ENCODE measurements around the gene WLS.

Gene WLS

GRCh38 chr1:68103884-68104554 lies 128.3 kb downstream of the WLS start:
- Histone ChIP-seq H3K36me3 (ENCODE audit: insufficient read depth, insufficient read length, low read length) (no peaks in the 10 kb centered on the region), H3K4me3 (ENCODE audit: insufficient read length, low read depth) (no peak overlapping the region), H3K9me3 (ENCODE audit: insufficient read depth, low read length) (no peaks in the 10 kb centered on the region), H3K9ac (ENCODE audit: insufficient read length, low read depth) (no peak overlapping the region), H3K27me3 (ENCODE audit: insufficient read depth, insufficient read length) (no peaks in the 10 kb centered on the region), H3K4me1 (ENCODE audit: insufficient read depth, insufficient read length) (no peaks in the 10 kb centered on the region)
- no peak for DNase-seq (ENCODE audit: low read depth, low spot score)
- no peak for TF ChIP-seq ZNF274 (IDR thresholded peaks at IDR 0.05; ENCODE audit: low read depth, low read length)
- TF ChIP-seq YY1 (IDR thresholded peaks at IDR 0.05; ENCODE audit: insufficient read depth, insufficient read length): no peak
- TF ChIP-seq SUZ12 (IDR thresholded peaks at IDR 0.05; ENCODE audit: extremely low read depth, insufficient read depth, insufficient read length): no peak

GRCh38 chr1:68103011-68103545 lies 129.2 kb downstream of the WLS start:
- H3K36me3 ChIP-seq (ENCODE audit: insufficient read depth, insufficient read length, low read length): no peaks in the 10 kb centered on the region
- no peak overlapping the region for H3K4me3 ChIP-seq (ENCODE audit: insufficient read length, low read depth)
- no peak for DNase-seq (ENCODE audit: low read depth, low spot score)
- no peaks in the 10 kb centered on the region for H3K9me3 ChIP-seq (ENCODE audit: insufficient read depth, low read length)
- H3K27me3 ChIP-seq (ENCODE audit: insufficient read depth, insufficient read length): no peaks in the 10 kb centered on the region
- TF ChIP-seq YY1 (IDR thresholded peaks at IDR 0.05; ENCODE audit: insufficient read depth, insufficient read length): no peak
- TF ChIP-seq ZNF274 (IDR thresholded peaks at IDR 0.05; ENCODE audit: low read depth, low read length): no peak
- H3K4me1 ChIP-seq (ENCODE audit: insufficient read depth, insufficient read length): no peaks in the 10 kb centered on the region
- H3K9ac ChIP-seq (ENCODE audit: insufficient read length, low read depth): no peak overlapping the region

DNA sequence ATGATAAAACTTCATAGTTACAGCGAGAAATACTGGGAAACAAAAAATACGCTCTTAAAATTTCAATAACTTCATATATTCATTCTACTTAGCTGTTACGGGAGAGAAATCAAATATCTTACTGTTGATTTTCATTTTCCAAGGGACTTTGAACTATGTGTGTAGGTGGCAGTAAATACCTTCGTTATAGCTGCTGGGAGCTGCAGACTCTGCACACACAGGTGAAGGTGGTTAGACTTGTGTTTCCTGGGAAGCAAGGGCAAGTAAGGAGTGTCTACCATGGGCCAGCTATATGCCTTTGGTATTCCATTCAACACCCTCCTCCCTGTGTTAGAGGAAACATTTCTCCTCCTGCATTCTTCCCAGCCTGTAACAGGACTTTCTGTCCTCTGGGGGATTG lies 130.5 kb downstream of the WLS start:
- H3K36me3 ChIP-seq (ENCODE audit: insufficient read depth, insufficient read length, low read length): no peaks in the 10 kb centered on the region
- no peak overlapping the region for H3K4me3 ChIP-seq (ENCODE audit: insufficient read length, low read depth)
- no peak overlapping the region for H3K9ac ChIP-seq (ENCODE audit: insufficient read length, low read depth)
- DNase-seq (ENCODE audit: low read depth, low spot score): no peak
- H3K9me3 ChIP-seq (ENCODE audit: insufficient read depth, low read length): no peaks in the 10 kb centered on the region
- no peaks in the 10 kb centered on the region for H3K4me1 ChIP-seq (ENCODE audit: insufficient read depth, insufficient read length)
- TF ChIP-seq ZNF274 (IDR thresholded peaks at IDR 0.05; ENCODE audit: low read depth, low read length): no peak
- TF ChIP-seq SUZ12 (IDR thresholded peaks at IDR 0.05; ENCODE audit: extremely low read depth, insufficient read depth, insufficient read length): no peak
- TF ChIP-seq YY1 (IDR thresholded peaks at IDR 0.05; ENCODE audit: insufficient read depth, insufficient read length): no peak
- H3K27me3 ChIP-seq (ENCODE audit: insufficient read depth, insufficient read length): no peaks in the 10 kb centered on the region

GRCh38 chr1:68100571-68100970 lies 131.8 kb downstream of the WLS start:
- H3K27me3 ChIP-seq (ENCODE audit: insufficient read depth, insufficient read length): no peaks in the 10 kb centered on the region

DNA sequence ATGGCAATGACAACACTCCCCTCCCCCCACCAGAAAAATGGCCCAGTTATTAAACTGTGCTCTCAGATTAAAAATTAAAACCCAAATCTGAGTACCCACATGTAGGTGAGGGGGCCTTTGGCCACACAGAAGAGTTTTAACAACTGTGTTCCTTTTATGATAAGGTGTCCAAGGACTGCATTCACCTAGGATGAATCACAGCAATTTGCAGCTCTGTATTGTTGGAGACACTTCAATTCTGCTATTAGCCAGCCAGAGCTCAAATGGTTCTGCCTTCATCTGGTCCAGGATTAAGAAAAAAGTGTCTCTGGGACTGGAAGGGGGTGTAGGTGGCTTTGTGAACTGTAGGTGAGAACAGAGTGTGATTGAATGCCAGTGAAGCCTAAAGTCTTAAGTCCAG lies 138.6 kb downstream of the WLS start:
- TF ChIP-seq SUZ12 (IDR thresholded peaks at IDR 0.05; ENCODE audit: extremely low read depth, insufficient read depth, insufficient read length): no peak
- TF ChIP-seq ZNF274 (IDR thresholded peaks at IDR 0.05; ENCODE audit: low read depth, low read length): no peak
- no peak for TF ChIP-seq YY1 (IDR thresholded peaks at IDR 0.05; ENCODE audit: insufficient read depth, insufficient read length)
- H3K9me3 ChIP-seq (ENCODE audit: insufficient read depth, low read length): peaks cover 7% of the 10 kb centered on the region; the same call in 1 of the 2 replicates
- no peak overlapping the region for H3K9ac ChIP-seq (ENCODE audit: insufficient read length, low read depth)
- H3K4me3 ChIP-seq (ENCODE audit: insufficient read length, low read depth): no peak overlapping the region
- H3K36me3 ChIP-seq (ENCODE audit: insufficient read depth, insufficient read length, low read length): no peaks in the 10 kb centered on the region
- no peaks in the 10 kb centered on the region for H3K27me3 ChIP-seq (ENCODE audit: insufficient read depth, insufficient read length)
- no peak for DNase-seq (ENCODE audit: low read depth, low spot score)
- no peaks in the 10 kb centered on the region for H3K4me1 ChIP-seq (ENCODE audit: insufficient read depth, insufficient read length)

More at GRCh38 chr1:68100571-68100970, 131.8 kb downstream of the WLS start:
- H3K4me1 ChIP-seq (ENCODE audit: insufficient read depth, insufficient read length): no peaks in the 10 kb centered on the region
- H3K9me3 ChIP-seq (ENCODE audit: insufficient read depth, low read length): no peaks in the 10 kb centered on the region
- no peaks in the 10 kb centered on the region for H3K36me3 ChIP-seq (ENCODE audit: insufficient read depth, insufficient read length, low read length)
- DNase-seq (ENCODE audit: low read depth, low spot score): no peak
- no peak overlapping the region for H3K9ac ChIP-seq (ENCODE audit: insufficient read length, low read depth)
- H3K4me3 ChIP-seq (ENCODE audit: insufficient read length, low read depth): no peak overlapping the region
- TF ChIP-seq SUZ12 (IDR thresholded peaks at IDR 0.05; ENCODE audit: extremely low read depth, insufficient read depth, insufficient read length) (no peak), YY1 (IDR thresholded peaks at IDR 0.05; ENCODE audit: insufficient read depth, insufficient read length) (no peak), ZNF274 (IDR thresholded peaks at IDR 0.05; ENCODE audit: low read depth, low read length) (no peak)

- no peak for DNase-seq (ENCODE audit: low read depth, low spot score)
- H3K36me3 ChIP-seq (ENCODE audit: insufficient read depth, insufficient read length, low read length): no peaks in the 10 kb centered on the region
- H3K27me3 ChIP-seq (ENCODE audit: insufficient read depth, insufficient read length): no peaks in the 10 kb centered on the region
- no peaks in the 10 kb centered on the region for H3K4me1 ChIP-seq (ENCODE audit: insufficient read depth, insufficient read length)
- H3K9me3 ChIP-seq (ENCODE audit: insufficient read depth, low read length): 0 out of 2 replicates have a peak, but pooled peaks cover 9% of the 10 kb centered on the region
- TF ChIP-seq SUZ12 (IDR thresholded peaks at IDR 0.05; ENCODE audit: extremely low read depth, insufficient read depth, insufficient read length): no peak
- TF ChIP-seq YY1 (IDR thresholded peaks at IDR 0.05; ENCODE audit: insufficient read depth, insufficient read length): no peak
- no peak for TF ChIP-seq ZNF274 (IDR thresholded peaks at IDR 0.05; ENCODE audit: low read depth, low read length)
- H3K4me3 ChIP-seq (ENCODE audit: insufficient read length, low read depth): no peak overlapping the region
- H3K9ac ChIP-seq (ENCODE audit: insufficient read length, low read depth): no peak overlapping the region
Measured at GRCh38 chr1:68087184-68087583, 145.1 kb downstream of the WLS start.

DNA sequence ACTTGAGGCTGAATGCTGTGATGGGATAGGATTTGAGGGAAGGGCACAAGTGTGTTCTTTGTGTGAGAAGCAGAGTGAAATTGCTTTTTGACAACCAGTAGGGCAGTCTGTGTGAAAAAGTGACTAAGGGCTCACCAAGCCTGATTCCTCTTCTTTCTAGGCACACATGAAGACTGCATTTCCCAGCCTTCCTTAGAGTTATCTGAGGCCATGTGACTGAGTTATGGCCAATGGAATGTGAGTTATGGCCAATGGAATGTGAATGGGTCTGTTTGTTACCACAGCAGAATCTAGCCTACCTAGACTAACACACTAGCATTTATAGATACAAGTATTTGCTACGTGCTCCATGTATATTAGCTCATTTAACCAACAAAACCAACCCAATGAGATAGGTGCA lies 146.6 kb downstream of the WLS start:
- H3K9ac ChIP-seq (ENCODE audit: insufficient read length, low read depth): no peak overlapping the region
- 0 out of 2 replicates have a peak, but pooled peaks cover 9% of the 10 kb centered on the region for H3K9me3 ChIP-seq (ENCODE audit: insufficient read depth, low read length)
- TF ChIP-seq SUZ12 (IDR thresholded peaks at IDR 0.05; ENCODE audit: extremely low read depth, insufficient read depth, insufficient read length) (no peak), YY1 (IDR thresholded peaks at IDR 0.05; ENCODE audit: insufficient read depth, insufficient read length) (no peak), ZNF274 (IDR thresholded peaks at IDR 0.05; ENCODE audit: low read depth, low read length) (no peak)
- no peak overlapping the region for H3K4me3 ChIP-seq (ENCODE audit: insufficient read length, low read depth)
- H3K4me1 ChIP-seq (ENCODE audit: insufficient read depth, insufficient read length): no peaks in the 10 kb centered on the region
- H3K27me3 ChIP-seq (ENCODE audit: insufficient read depth, insufficient read length): no peaks in the 10 kb centered on the region
- DNase-seq (ENCODE audit: low read depth, low spot score): no peak
- no peaks in the 10 kb centered on the region for H3K36me3 ChIP-seq (ENCODE audit: insufficient read depth, insufficient read length, low read length)
